A673 (cell line): ENCODE measurements around the gene NAV2. TPM values are rescaled to one million over a fixed set of nuclear protein-coding genes. Genes with fewer than 3 reads are reported as not detected.

Source experiments
- BruUV-seq: library from RNA; stranded (reverse); fragments of 400-500 nt; replicated peaks from 2 replicates; lab custom pipeline; 2021; lab: Mats Ljungman, UMichigan
- CTCF ChIA-PET: fragments of 300-600 bp; sonication (Branson Sonifier 250); formaldehyde crosslinking; loops from one replicate; lab custom pipeline; 2022; ENCODE audit warnings: antibody characterized with exemption; lab: Charles Lee
- POLR2A ChIA-PET: fragments of 300-600 bp; sonication (Branson Sonifier 250); formaldehyde crosslinking; loops from one replicate; lab custom pipeline; 2022; ENCODE audit warnings: antibody characterized with exemption; ENCODE audit not compliant: low non-redundant PET; lab: Charles Lee
- DNase-seq: peaks from one replicate; pipeline ENCODE4 v3.0.0-alpha.2; 2015; ENCODE audit warnings: low spot score
- H3K27ac ChIP-seq: fragments of 200-600 bp; sonication (generic); 2 replicates; pipeline ENCODE4 v1.5.1; 2016; ENCODE audit warnings: mixed run types, low read depth, mild to moderate bottlenecking, mixed read lengths, antibody characterized with exemption, low read length; ENCODE audit not compliant: poor library complexity, severe bottlenecking
- H3K27me3 ChIP-seq: fragments of 200-600 bp; sonication (generic); replicated peaks from 2 replicates; pipeline ENCODE4 v1.6.1; 2017; ENCODE audit warnings: mixed run types, low read depth, mild to moderate bottlenecking, mixed read lengths, antibody characterized with exemption, low read length; ENCODE audit not compliant: insufficient read depth, poor library complexity
- H3K36me3 ChIP-seq: fragments of 200-600 bp; sonication (generic); 2 replicates; pipeline ENCODE4 v1.6.1; 2016; ENCODE audit warnings: mixed run types, mild to moderate bottlenecking, mixed read lengths, antibody characterized with exemption, low read length; ENCODE audit not compliant: insufficient read depth, poor library complexity, severe bottlenecking
- H3K4me1 ChIP-seq: fragments of 200-600 bp; sonication (generic); 2 replicates; pipeline ENCODE4 v1.6.1; 2017; ENCODE audit warnings: mixed run types, mild to moderate bottlenecking, mixed read lengths, antibody characterized with exemption, low read length; ENCODE audit not compliant: insufficient read depth, poor library complexity, severe bottlenecking
- H3K4me3 ChIP-seq: fragments of 200-600 bp; sonication (generic); 2 replicates; pipeline ENCODE4 v1.5.1; 2016; ENCODE audit warnings: low read depth, mixed run types, mild to moderate bottlenecking, mixed read lengths, low read length; ENCODE audit not compliant: poor library complexity, severe bottlenecking
- H3K9me3 ChIP-seq: fragments of 200-600 bp; sonication (generic); 2 replicates; pipeline ENCODE4 v1.6.1; 2016; ENCODE audit warnings: mixed run types, low read depth, mild to moderate bottlenecking, mixed read lengths, antibody characterized with exemption, low read length; ENCODE audit not compliant: poor library complexity, severe bottlenecking
- EZH2 ChIP-seq: fragments of 200-600 bp; sonication (generic); IDR thresholded peaks from 2 replicates; pipeline ENCODE4 v1.6.1; 2017; ENCODE audit warnings: borderline replicate concordance, low read depth, mild to moderate bottlenecking, mixed read lengths, antibody characterized with exemption, low read length; ENCODE audit not compliant: poor library complexity, severe bottlenecking
- intact Hi-C: fragments of 100-400 bp; cut with micrococcal nuclease; formaldehyde crosslinking; loops from one replicate; pipeline ENCODE4 v1.10.0; 2022; ENCODE audit not compliant: unreplicated experiment
- total RNA-seq: library from RNA; stranded (reverse); gene quantifications from 2 replicates; pipeline ENCODE4 v1.2.3, GENCODE V29; 2021
- TF ChIP-seq, protein P1 (sequence below): fragments of 300-800, 200-600 bp; sonication (generic); conservative IDR thresholded peaks from 2 replicates; pipeline ENCODE4 v1.5.1; 2017; ENCODE audit warnings: low read depth, mild to moderate bottlenecking, antibody characterized with exemption, low read length, moderate library complexity, mixed read lengths

The NAV2 gene
- total RNA-seq, 1 experiment from 2014 or later = not detected

GRCh38 chr11:19980388-19980787, 267.8 kb downstream of the NAV2 start:
- ChIA-PET CTCF (no interaction called here), POLR2A (no interaction called here)
- Histone ChIP-seq H3K27ac (no peak overlapping the region), H3K27me3 (no peaks in the 10 kb centered on the region), H3K9me3 (no peaks in the 10 kb centered on the region), H3K4me1 (no peaks in the 10 kb centered on the region), H3K4me3 (no peak overlapping the region), H3K36me3 (no peaks in the 10 kb centered on the region)
- DNase-seq = no peak
- BruUV-seq = no TSS peak
- intact Hi-C loops = no loop called here
- TF ChIP-seq, protein P1, sequence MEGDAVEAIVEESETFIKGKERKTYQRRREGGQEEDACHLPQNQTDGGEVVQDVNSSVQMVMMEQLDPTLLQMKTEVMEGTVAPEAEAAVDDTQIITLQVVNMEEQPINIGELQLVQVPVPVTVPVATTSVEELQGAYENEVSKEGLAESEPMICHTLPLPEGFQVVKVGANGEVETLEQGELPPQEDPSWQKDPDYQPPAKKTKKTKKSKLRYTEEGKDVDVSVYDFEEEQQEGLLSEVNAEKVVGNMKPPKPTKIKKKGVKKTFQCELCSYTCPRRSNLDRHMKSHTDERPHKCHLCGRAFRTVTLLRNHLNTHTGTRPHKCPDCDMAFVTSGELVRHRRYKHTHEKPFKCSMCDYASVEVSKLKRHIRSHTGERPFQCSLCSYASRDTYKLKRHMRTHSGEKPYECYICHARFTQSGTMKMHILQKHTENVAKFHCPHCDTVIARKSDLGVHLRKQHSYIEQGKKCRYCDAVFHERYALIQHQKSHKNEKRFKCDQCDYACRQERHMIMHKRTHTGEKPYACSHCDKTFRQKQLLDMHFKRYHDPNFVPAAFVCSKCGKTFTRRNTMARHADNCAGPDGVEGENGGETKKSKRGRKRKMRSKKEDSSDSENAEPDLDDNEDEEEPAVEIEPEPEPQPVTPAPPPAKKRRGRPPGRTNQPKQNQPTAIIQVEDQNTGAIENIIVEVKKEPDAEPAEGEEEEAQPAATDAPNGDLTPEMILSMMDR = no peak
- no peak for TF ChIP-seq EZH2

DNA sequence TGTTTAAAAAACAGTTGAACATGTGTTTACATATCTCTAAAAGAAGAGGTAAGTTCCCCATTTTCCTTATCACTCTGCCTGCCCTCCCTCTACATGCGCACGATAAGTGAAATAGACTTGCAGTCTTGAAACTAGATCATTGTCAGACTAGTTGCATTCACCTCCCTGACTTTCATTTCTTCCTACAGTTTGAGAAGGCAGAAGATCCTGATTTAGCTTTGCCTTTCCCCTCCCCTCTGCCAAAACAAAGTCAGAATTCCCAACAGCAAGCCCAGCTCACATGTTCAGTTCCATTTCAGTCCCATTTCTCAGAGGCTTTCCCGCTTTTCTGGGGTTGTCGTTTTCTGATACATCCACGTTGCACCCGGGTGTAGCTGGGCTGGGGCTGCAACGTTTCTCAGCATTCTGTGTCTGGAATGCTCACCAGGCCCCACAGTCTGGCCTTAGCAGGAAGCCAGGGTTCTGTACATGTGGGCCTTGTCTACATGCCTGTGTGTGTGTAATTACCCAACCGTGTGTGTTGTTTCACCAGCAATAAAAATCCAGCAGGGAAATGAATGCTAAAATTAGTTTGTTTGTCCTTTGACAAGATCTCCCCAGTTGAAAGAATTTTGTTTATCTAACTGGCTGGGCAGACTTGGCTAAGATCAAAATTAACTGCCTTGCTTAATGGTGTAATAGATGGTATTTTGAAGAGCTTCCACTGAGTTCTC, 268.5 kb downstream of the NAV2 start:
- TF ChIP-seq EZH2 = no peak
- TF ChIP-seq, protein P1 = no peak
- ChIA-PET CTCF (no interaction called here), POLR2A (no interaction called here)
- no peak for DNase-seq
- H3K27me3 ChIP-seq = no peaks in the 10 kb centered on the region
- H3K4me3 ChIP-seq = no peak overlapping the region
- no peaks in the 10 kb centered on the region for H3K36me3 ChIP-seq
- no TSS peak for BruUV-seq
- H3K9me3 ChIP-seq = no peaks in the 10 kb centered on the region
- H3K4me1 ChIP-seq = no peaks in the 10 kb centered on the region
- intact Hi-C loops = no loop called here
- H3K27ac ChIP-seq = no peak overlapping the region

- H3K4me1 ChIP-seq = no peaks in the 10 kb centered on the region
- H3K36me3 ChIP-seq = no peaks in the 10 kb centered on the region
- TF ChIP-seq, protein P1 = no peak
- TF ChIP-seq EZH2 = no peak
- H3K27ac ChIP-seq = no peak overlapping the region
- intact Hi-C loops = no loop called here
- POLR2A ChIA-PET = no interaction called here
- no TSS peak for BruUV-seq
- no peak for DNase-seq
- no peak overlapping the region for H3K4me3 ChIP-seq
- no peaks in the 10 kb centered on the region for H3K9me3 ChIP-seq
- no peaks in the 10 kb centered on the region for H3K27me3 ChIP-seq
- CTCF ChIA-PET = no interaction called here
Measured at GRCh38 chr11:19982774-19983495, 270.3 kb downstream of the NAV2 start.
